NAMALWA (cell line): ENCODE measurements around the gene FABP1.
A peak's percentile ranks its signal among the peaks of the same experiment; 100 is the strongest.

Experiments
- DNase-seq: peaks from one replicate; pipeline ENCODE4 v3.0.0-alpha.2; 2015; ENCODE audit warnings: low spot score

Gene FABP1

DNA sequence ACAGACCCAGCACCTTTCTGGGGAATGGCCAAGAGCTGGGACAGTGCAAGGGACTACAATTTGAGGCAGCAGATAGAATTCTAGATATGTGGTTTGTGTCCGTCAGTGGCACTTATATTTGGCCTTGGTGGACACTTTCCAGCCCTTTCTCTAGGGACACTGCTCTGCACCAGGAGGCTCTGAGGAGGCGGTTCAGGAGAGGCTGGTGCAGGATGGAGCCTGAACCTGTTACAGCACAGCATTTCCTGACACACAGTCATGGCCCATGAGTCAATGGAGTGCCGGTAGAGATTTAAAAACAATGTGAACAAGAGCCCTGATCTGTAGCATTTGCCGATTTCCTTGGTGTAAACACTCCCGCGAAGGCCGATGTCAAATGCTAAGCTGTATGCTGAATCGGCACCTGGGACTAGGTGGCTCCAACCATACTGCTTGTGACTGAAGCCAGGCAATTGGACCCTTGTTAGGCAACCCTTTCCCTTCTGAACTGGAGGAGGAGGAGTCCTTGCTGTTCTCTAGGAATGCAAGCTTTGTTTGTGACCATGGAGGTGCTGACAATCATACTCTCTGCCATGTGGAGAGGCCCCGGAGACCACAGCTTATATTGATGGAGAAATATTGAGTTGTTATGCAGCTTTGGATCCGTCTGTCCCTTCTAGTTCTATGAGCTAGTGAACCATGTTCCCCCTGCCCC, 11.9 kb downstream of the FABP1 start:
- DNase-seq: no peak

DNA sequence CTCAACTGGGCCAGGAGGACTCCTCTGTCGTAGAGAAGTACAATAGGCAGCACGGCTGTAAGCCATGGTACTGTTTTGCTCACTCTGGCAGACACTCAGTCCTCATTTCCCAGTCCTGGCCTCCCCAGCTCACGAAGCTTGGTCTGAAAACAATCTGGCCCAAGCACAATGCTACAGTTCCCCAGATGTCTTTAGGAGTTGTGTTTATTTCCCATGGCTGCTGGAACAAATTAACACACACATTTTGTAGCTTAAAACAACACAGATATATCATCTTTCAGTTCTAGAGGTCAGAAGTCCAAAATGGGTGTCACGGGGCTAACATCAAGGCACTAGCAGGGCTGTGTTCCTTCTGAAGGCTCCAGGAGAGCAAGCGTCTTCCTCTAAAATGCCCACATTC, 13.0 kb downstream of the FABP1 start:
- DNase-seq: no peak

DNA sequence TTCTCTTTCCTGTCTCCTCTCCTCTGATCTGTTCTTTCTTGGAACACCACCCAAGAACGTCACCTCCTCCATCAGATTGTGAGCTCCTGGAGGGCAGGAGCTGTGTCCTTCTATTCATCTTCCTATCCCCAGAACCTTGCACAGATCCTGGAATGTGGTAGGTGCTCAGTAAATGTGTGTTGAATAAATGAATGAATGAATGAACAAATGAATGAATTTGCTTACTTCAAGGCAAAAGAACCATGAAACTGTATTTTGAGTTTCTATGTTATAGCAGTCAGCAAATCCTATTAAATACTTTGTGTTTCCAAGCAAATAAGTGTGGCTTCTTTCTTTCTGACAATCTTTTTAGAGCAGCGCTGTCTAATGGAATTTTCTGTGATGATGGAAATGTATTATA, 14.8 kb downstream of the FABP1 start:
- DNase-seq: no peak

DNA sequence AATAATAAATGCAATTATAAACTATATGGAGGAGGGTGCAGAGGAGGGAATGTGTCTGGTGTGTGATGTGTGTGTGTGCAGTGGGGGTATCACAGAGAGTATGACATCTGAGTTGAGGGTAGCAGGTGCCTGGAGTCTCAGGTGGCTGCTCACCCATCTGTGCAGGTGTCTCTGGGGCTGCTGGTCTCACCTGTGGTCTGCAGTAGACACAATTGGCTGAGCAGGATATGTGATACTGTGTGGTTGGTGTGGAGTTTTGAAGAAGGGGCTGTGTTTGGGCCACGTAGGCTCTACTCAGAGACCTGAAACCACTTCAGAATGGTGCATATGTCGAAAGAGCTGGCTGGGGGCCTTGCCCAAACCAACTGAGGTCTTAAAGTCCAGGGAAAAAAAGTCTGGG, 17.0 kb downstream of the FABP1 start:
- no peak for DNase-seq

DNA sequence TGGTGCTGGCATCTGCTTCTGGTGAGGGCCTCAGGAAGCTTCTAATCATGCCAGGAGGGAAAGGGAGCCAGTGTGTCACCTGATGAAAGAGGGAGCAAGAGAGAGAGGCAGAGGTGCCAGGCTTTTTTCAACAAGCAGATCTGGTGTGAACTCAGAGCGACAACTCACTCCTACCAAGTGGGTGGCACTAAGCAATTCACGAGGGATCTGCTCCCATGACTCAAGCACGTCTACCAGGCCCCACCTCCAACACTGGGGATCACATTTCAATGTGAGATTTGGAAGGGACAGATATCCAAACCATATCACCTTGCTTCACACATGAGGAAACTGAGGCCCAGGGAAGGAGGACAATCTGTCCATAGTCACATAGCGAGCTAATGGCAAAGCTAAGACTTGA, 19.1 kb downstream of the FABP1 start:
- DNase-seq: no peak

DNA sequence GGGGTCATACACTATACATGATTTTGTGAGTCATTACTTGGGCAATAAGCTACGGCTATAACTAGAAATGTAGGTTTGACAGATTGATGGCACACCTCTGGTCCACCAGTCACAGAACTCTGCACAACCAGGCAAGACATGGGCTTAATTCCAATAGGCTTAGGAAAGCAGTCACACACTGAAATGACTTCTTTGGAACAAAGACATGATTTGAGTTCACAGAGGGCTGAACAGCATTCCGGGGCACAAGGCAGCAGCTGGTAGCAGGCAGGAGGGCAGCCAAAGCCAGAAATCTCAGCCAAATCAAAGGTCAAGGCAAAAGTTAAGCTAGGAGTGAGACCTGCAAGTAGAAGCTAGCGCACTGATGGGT, 27.4 kb downstream of the FABP1 start:
- no peak for DNase-seq

DNA sequence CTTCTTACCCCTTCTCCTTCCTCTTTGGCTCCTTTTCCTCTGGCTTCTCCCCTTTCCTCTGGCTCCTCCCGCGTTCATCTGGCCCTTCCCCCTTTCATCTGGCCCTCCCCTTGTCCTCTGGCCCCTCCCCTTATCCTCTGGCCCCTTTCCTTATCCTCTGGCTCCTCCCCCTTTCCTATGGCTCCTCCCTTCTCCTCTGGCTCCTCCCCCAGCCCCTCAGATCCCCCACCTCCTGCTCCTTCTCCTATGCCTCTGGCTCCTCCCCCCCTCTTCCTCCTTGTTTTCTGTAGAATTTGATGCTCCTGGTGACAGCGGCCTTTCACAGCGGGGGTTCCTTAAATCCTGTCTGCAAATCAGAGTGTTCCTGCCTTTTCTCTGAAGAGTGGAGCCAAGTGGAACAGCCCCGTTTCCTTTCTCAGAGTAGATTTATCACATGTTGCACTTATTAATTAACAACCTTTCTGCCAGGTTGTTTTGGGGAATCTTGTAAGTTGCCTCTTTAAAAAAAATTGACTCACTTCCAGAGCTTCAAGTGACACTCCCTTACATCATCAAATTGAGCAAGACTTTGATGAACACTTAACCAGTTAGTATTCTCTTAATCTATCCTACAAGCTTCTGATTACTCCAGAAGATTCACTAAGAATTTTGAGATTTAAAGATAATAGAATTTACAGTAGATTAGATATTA, 27.9 kb downstream of the FABP1 start:
- peak; percentile 27 for DNase-seq

DNA sequence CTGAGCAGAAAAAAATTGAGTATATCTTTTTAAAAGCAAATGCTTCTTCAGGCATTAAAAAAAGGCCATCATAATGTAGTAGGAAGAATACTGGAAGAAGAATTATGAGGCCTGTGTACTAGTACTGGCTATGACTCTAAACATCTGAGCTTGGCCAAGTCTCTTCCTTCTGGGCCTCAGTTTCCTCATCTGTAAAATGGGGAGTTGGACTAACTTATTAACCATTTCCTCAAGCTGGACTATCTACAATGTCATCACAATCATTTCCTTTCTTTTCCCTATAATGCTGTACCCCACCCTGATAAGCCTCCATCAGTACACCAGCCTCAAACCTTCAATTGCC, 29.3 kb downstream of the FABP1 start:
- DNase-seq: no peak

DNA sequence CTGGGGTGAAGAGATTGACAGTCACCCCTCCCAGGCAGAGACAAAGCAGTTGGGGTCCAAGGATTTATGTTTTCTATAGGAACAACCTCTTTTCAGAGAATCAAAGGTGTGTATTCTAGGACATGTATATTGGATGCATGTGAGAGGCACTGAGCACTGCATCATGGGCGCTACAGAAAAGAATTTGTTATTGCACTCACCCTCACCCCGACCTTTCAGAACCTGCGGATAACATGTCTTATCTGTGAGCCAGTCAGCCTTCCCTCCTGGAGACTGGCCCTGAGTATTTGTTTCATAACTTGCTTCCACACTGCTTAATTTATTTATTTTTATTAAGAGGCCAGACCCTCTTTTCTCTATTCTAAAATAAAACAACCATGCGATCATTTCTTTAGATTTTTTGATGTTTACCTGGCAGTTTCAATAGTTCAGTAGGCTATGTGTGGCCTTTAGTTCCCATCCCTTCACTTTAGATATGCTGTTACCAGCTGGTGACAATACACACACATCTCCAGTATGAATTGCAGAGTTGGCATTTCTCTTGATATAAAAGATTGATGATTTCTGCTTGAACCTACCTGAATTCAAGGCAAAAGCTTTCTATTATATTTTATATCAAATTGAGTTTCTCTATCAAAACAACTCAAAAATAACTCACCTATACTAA, 29.8 kb downstream of the FABP1 start:
- DNase-seq: no peak

DNA sequence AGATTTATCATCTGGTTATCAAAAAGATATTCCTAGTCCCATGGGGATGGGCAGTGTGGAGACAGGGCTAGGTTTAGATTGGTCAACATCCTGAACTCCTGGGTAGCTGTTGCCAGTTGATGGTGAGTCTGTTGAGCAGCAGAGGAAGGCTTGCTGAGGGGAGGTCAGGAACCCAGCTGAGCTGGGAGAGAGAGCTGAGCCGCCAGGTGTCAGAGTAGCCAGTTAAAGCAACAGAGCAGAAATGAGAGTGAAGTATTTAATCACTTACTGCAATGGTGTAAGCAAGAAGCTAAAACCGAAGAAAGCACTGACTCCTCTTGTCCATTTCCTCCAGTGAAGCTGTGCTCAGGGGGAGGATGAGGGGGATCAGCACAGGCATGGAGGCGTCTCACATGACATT, 30.7 kb downstream of the FABP1 start:
- no peak for DNase-seq

DNA sequence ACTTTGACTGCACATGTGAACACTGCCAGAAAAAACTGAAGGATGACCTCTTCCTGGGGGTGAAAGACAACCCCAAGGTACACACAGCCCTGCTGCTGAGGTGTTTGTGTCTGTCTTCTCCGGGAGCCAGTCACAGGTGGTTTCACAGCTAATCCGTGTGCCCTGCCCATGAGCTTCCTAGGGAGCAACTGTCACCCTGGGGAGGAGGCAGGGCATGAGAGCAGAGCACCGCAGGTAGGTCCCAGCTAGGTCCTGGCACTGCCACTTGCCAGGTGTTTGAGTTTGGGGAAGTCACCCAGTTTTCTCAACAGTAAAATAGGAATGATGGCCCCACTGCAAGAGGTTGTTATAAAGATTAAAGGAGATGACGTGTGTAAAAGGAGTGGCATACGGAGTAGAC, 31.2 kb downstream of the FABP1 start:
- DNase-seq: no peak

DNA sequence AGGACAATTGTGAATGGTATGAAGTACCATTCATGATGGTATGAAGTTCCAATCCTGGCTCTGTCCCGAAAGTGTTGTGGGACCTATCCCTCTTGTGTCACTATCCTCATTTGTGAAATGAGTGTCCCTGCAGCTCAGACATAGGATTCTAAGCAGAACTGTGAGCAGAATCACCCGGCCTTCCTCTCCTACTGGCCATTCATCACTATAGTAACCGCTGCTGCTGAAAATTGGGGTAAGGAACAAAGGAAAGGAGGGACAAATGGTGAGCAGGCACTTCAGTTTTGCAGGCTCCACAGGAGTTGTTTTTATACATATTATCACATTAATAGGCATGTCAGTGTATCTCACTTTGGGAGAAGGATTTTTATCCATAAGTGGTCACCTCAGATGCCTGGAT, 32.8 kb downstream of the FABP1 start:
- no peak for DNase-seq

DNA sequence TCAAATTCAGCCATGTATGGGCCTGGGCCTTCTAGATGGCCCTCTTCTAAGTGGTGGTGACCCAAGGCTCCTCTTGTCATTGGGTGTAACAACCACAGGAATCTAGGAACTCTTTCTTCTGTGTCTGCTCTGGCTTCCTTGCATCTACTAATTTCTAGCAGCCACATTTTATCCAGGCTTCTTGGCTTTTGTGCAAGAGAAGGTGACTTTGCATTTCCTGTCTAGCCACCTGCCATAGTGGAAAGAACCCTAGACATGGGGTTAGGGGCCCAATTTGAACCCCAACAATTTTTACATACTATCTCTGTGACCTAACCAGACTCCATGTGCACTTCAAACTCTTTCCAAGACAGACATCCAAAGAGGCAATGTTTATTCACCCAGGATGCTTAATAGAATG, 35.1 kb downstream of the FABP1 start:
- DNase-seq: no peak

DNA sequence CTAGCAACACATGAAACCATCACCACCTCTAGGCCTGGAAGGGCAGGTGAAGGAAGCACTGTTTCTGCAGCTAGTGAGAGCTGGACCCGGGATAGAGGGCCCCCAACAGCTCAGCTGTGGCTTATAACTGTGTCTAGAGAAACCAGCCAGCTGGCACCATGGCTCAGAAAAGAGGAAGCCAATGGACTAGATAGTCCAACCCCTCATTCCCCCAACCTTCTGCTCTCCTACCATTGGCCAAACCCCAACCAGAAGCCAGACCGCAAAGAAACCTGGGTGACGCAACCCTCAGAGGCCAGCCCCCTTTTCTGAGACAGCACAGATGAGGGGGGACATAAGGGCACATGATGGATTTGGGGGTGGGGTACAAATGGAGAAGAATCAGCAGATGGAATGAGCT, 35.9 kb downstream of the FABP1 start:
- peak; percentile 31 for DNase-seq

DNA sequence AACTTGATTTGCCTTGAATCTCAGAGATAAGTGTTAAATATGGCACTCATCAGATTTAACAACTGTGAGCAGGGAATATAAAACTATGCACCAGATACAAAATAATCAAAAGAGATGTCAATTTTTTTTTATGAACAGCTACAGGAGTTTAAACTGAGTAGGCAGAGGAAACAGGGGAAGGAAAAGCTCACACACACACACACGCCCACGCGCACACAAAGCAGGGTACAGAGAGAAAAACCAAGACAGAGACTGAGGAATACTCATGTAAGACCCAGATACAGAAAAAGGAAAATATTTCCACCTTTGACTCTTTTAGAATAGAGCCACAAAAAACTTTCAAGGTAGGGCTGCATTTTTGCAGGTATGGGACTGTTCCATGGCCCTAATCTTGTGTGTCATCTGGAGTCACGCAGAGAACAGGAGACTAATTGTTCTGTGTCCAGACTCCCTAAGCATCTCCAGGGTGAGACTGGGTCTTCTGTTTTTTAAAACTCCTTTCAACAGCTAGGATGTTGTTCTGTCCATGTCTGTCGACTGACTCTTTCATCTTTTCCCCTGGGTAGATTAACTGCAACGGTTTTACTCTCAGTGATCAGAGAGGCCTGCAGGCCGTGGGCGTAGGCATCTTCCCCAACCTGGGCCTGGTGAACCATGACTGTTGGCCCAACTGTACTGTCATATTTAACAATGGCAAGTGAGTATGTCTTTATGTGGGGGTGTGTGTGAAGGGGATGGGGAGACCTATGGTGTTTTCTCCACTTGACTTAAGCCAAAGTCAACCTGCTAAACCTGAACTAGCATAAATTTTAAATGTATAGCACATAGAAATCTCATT, 37.2 kb downstream of the FABP1 start:
- no peak for DNase-seq

DNA sequence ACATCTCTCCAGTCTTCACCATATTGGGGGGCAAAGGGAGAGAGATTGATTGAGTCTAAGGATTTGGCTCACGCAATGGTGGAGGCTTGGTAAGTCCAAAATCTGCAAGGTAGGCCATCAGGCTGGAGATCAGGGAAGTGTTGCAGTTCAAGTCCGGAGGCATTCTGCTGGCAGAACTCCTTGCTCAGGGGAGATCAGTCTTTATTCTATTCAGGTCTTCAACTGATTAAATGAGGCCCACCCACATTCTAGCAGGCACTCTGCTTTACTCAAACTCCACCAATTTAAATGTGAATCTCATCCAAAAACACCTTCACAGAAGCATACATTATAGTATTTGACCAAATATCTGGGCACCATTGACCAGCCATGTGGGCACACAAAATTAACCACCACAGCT, 38.9 kb downstream of the FABP1 start:
- DNase-seq: no peak

DNA sequence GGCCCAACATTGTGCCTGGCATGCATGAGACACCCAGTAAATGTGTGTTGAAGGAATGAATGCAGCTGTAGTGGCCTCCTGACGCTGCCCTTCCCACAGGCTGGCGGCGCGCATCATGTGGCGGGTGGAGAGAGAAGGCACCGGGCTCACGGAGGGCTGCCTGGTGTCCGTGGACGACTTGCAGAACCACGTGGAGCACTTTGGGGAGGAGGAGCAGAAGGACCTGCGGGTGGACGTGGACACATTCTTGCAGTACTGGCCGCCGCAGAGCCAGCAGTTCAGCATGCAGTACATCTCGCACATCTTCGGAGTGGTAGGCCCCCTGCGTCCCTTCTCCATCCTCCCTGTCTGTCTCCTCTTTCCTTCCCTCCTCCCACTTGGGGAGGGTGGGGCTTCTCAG, 40.1 kb downstream of the FABP1 start:
- no peak for DNase-seq

DNA sequence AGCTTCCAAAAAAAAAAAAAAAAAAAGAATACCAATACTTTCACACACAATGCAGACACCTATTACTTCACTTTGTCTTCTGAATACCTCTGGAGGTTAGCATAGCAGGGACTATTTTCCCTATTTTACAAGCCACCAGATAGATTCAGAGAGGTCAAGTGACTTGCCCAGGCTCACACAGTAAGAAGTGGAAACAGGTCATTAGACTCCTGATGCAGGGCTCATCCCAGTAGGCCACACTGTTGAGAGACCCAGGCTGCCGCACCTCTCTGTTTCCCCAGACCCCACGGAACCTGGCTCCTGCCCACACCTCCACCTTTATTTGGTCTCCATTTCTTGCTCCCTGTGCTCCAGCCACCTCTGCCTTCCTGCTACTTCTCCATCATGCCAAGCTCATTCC, 40.8 kb downstream of the FABP1 start:
- no peak for DNase-seq

DNA sequence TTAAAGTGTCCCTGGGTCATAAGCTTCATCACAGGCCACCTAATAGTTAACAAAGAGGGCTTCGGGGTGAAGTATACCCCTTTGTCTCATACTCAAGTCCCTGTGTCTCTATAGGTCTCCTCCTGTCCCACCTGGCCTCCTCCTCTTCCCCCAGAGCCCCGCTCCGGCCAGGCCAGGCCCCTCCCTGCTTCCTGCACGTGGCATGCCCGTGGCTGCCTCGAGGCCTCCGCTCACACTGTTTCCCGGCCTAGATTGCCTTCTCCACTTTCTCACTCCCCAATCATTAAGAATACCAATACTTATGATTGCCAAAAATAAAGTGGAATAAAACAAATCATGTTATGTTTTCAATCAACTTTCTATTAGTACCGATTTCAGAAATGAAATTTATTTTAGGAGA, 41.5 kb downstream of the FABP1 start:
- no peak for DNase-seq

DNA sequence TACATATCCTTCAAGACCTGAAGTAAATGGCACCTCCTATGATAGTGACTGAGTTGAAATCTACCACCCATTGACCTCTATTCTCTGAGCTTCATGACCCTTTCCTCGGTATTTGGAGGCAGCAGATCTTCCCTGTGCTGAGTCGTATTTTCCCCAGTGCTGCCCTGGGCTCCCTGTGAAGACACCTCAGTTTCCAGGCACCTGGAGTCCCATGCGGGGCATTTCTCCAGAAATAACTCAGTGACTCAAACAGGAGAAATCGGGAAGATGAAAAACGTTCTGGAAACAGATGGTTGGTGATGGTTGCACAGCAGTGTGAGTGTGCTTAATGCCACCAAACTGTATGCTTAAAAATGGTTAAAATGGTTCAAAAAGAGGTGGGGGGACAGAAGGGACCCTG, 42.3 kb downstream of the FABP1 start:
- no peak for DNase-seq

DNA sequence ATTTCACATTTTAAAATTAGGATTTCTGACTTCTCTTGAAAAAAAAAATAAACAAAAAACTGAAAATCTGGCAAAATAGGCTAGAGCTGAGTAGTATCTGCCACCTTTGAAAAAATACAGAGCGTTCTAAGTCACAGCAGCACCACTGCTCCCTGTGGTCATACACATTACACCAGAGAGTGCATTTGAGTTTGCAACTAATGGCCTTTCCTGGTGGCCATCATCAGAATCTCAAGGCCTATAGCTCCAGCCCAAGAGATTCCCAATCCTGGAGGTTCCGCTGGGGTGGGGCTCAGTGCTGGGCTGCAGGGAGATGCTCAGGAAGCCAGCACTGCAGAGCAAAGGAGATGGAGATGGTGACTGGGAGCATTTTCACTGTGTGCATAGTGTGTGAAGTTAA, 42.8 kb downstream of the FABP1 start:
- DNase-seq: no peak

DNA sequence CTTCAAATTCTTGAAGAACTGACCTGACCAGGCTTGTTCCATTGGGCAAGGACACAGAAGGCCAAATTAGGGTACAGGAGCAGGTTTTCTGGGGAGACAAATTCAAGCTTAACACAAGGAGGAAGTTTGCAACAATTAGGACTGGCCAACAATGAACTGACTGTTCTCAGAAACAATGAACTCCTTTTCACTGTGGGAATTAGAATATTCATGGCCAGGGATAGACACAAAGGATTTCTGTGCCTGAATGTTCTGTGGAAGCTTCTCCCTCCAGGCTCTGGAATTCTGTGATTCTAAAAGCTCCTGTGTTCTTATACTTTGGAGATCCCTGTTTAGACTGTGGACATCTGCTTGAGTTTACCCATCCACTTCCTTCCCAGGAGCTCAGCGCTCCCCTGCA, 45.1 kb downstream of the FABP1 start:
- DNase-seq: no peak
